GM12875 (cell line): ENCODE measurements around the gene ANTKMT.

Source experiments
- H3K4me3 ChIP-seq: one replicate; pipeline ENCODE4 v1.5.1; 2011; ENCODE audit warnings: low read depth, low read length, control low read depth
- TF ChIP-seq, protein P1 (sequence below): IDR thresholded peaks from 2 replicates; pipeline ENCODE4 v1.5.1; 2011; ENCODE audit warnings: low read depth, mild to moderate bottlenecking, control low read depth, inconsistent platforms, low read length, moderate library complexity, borderline replicate concordance; ENCODE audit not compliant: insufficient read depth

ANTKMT gene

GRCh38 chr16:727291-727977, 6.5 kb downstream of the ANTKMT start:
- TF ChIP-seq, protein P1, sequence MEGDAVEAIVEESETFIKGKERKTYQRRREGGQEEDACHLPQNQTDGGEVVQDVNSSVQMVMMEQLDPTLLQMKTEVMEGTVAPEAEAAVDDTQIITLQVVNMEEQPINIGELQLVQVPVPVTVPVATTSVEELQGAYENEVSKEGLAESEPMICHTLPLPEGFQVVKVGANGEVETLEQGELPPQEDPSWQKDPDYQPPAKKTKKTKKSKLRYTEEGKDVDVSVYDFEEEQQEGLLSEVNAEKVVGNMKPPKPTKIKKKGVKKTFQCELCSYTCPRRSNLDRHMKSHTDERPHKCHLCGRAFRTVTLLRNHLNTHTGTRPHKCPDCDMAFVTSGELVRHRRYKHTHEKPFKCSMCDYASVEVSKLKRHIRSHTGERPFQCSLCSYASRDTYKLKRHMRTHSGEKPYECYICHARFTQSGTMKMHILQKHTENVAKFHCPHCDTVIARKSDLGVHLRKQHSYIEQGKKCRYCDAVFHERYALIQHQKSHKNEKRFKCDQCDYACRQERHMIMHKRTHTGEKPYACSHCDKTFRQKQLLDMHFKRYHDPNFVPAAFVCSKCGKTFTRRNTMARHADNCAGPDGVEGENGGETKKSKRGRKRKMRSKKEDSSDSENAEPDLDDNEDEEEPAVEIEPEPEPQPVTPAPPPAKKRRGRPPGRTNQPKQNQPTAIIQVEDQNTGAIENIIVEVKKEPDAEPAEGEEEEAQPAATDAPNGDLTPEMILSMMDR = no peak
- H3K4me3 ChIP-seq = peak overlapping the region; percentile 59

DNA sequence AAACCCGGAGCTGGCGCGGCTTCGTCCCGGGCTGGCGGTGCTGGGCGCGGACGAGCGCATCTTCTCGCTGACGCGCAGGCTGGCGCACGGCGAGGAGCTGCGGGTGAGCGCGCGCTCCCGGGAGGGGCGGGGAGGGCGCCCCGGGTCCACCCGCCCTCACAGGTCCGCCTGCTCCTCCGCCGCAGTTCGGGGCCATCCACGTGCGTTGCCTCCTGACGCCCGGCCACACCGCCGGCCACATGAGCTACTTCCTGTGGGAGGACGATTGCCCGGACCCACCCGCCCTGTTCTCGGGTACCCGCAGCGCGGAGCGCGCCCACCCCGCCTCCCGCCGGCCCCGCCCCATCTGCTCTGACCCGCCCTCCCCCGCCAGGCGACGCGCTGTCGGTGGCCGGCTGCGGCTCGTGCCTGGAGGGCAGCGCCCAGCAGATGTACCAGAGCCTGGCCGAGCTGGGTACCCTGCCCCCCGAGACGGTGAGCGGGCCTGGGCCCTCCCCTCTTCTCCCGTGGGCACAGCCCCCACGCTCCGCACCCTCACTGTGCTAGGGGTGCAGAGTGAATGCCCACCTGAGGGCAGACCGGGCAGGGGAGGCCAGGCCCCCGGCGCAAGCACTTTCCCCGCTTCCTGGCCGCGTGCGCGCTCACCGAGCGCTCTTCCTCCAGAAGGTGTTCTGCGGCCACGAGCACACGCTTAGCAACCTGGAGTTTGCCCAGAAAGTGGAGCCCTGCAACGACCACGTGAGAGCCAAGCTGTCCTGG, 7.4 kb downstream of the ANTKMT start:
- H3K4me3 ChIP-seq = peak overlapping the region; percentile 59
- TF ChIP-seq, protein P1 = no peak

DNA sequence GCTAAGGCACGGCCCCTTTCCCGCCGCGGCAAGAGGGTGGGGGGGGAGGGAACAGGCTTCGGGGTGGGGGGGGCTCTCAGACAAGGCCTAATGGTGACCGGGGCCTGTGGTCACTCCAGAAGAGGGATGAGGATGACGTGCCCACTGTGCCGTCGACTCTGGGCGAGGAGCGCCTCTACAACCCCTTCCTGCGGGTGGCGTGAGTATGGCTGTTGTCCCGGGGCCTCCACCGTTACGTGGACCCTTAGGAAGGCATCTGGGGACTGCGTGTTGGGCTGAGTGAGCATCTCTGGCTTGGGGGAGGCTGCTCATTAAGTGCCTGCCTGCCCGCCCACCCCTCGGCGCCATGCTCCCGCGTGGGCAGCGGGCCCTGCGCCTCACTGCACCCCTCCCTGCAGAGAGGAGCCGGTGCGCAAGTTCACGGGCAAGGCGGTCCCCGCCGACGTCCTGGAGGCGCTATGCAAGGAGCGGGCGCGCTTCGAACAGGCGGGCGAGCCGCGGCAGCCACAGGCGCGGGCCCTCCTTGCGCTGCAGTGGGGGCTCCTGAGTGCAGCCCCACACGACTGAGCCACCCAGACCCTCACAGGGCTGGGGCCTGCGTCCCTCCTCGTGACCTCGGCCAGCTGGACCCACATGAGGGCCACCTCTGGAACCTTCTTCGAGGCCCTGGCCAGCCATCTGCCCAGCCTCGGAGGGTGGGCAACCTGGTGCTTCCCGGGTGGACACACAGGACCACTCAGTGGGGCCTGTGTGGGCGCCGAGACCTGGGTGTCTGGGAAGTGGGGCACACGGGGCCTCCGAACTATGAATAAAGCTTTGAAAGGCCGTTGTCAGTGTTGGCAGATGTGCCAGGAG, 8.2 kb downstream of the ANTKMT start:
- peak overlapping the region; percentile 59 for H3K4me3 ChIP-seq
- TF ChIP-seq, protein P1 = no peak

GRCh38 chr16:729768-730665, 9.1 kb downstream of the ANTKMT start:
- TF ChIP-seq, protein P1 = no peak
- no peak overlapping the region for H3K4me3 ChIP-seq

DNA sequence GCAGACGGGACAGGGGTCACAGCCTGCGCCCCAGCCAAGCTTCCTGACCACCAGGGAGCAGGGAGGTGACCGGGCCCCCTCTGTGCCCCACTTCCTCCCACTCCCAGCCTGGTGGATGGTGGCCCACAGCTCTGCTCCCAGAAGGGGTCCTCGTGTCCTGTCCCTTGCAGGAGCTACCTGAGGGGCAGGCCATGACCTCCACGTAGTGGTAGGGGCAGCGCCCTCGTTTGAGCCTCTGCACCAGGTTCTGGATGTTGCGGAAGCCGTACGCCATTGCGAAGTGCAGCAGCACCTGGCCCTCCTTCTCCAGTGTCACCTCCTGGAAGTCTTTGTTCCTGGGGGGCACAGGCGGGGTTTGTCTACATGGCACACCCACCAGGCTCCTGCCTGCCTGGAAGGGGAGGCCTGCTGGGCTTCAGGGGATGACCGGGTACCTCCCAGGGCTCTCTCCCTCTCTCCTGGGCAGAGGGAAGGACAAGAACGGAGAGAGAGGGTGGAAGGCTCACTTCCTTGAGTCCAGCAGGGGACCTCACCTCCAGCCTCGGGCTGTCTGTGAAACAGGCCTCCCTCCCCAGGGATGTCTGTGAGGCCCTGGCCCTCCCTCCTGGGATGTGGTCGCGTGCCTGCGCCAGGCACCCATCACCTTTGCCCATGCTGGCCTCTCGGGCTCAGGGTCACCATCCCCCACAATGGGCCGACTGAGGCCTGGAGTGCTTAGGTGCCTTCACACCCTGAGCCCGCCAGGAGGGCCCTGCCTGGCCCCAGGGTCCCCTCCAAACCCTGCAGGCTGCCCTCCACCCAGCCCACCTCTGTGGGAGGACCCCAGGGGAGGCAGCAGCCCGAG, 9.9 kb downstream of the ANTKMT start:
- TF ChIP-seq, protein P1 = no peak
- H3K4me3 ChIP-seq = no peak overlapping the region
